ENCODE data around the gene SRP68. TPM values are rescaled to one million over a fixed set of nuclear protein-coding genes. Genes with fewer than 3 reads are reported as not detected.

Gene SRP68
- polyA plus RNA-seq, 2 of the 4 experiments (the other 2 are of a cell fraction) = 121 to 139 TPM

GRCh38 chr17:76033139-76033538 is 39.2 kb downstream of the SRP68 start (continued):
- TF ChIP-seq, protein P1, sequence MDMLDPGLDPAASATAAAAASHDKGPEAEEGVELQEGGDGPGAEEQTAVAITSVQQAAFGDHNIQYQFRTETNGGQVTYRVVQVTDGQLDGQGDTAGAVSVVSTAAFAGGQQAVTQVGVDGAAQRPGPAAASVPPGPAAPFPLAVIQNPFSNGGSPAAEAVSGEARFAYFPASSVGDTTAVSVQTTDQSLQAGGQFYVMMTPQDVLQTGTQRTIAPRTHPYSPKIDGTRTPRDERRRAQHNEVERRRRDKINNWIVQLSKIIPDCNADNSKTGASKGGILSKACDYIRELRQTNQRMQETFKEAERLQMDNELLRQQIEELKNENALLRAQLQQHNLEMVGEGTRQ (IDR thresholded peaks at IDR 0.05) = no peak

GRCh38 chr17:76032780-76033108 is 39.6 kb downstream of the SRP68 start:
- no peak for DNase-seq (ENCODE audit: low read depth in 1 of 2, low spot score in 1 of 2)
- CTCF ChIA-PET = interaction anchor here (0.7 to 23.8 kb wide), 7 partner anchors 8 to 247 kb away, joined by 3 to 357 read pairs (median 5); partner anchors contain the start of gene GALR2
- Histone ChIP-seq H3K4me2 (no peak overlapping the region), H3K4me3 (no peak overlapping the region), H3K27ac (no peak overlapping the region), H3K9me3 (no peaks in the 10 kb centered on the region), H3K4me1 (peaks cover 16% of the 10 kb centered on the region)
- no peak for FAIRE-seq
- ATAC-seq = no peak
- TF ChIP-seq CBX2 (IDR thresholded peaks at IDR 0.05; ENCODE audit: borderline replicate concordance, low read depth) (no peak), HOXB5 (CRISPR knock-in tag; IDR thresholded peaks at IDR 0.05) (no peak), ESRRA (IDR thresholded peaks at IDR 0.05; ENCODE audit: borderline replicate concordance, low read length) (no peak), RAD21 (conservative IDR thresholded peaks at IDR 0.05 in 1 of 2, IDR thresholded peaks at IDR 0.05 in 1 of 2) (no peak), BCL3 (IDR thresholded peaks at IDR 0.05) (no peak), HES2 (IDR thresholded peaks at IDR 0.05) (no peak), EHMT2 (IDR thresholded peaks at IDR 0.05; ENCODE audit: low read depth) (no peak), PHF8 (IDR thresholded peaks at IDR 0.05; ENCODE audit: borderline replicate concordance, low read depth) (no peak), ATOH8 (CRISPR knock-in tag; IDR thresholded peaks at IDR 0.05; ENCODE audit: low read depth) (no peak), TP53 (CRISPR knock-in tag; IDR thresholded peaks at IDR 0.05) (no peak), BHLHE40 (IDR thresholded peaks at IDR 0.05; ENCODE audit: low read depth, low read length) (no peak), MYC (IDR thresholded peaks at IDR 0.05; ENCODE audit: borderline replicate concordance, low read length) (no peak), GATA3 (IDR thresholded peaks at IDR 0.05; ENCODE audit: borderline replicate concordance) (no peak)
- TF ChIP-seq, protein P2, sequence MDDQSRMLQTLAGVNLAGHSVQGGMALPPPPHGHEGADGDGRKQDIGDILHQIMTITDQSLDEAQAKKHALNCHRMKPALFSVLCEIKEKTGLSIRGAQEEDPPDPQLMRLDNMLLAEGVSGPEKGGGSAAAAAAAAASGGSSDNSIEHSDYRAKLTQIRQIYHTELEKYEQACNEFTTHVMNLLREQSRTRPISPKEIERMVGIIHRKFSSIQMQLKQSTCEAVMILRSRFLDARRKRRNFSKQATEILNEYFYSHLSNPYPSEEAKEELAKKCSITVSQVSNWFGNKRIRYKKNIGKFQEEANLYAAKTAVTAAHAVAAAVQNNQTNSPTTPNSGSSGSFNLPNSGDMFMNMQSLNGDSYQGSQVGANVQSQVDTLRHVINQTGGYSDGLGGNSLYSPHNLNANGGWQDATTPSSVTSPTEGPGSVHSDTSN (IDR thresholded peaks at IDR 0.05) = no peak
- TF ChIP-seq, protein P3, sequence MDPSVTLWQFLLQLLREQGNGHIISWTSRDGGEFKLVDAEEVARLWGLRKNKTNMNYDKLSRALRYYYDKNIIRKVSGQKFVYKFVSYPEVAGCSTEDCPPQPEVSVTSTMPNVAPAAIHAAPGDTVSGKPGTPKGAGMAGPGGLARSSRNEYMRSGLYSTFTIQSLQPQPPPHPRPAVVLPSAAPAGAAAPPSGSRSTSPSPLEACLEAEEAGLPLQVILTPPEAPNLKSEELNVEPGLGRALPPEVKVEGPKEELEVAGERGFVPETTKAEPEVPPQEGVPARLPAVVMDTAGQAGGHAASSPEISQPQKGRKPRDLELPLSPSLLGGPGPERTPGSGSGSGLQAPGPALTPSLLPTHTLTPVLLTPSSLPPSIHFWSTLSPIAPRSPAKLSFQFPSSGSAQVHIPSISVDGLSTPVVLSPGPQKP (IDR thresholded peaks at IDR 0.05; ENCODE audit: low read depth, low read length) = no peak
- 90% methylated on average over 5 of the region's 5 CpGs for WGBS (ENCODE audit: missing lambda C conversion rate)
- POLR2A ChIA-PET = interaction anchor here (1.9 kb wide), 1 partner anchor 40 kb away, joined by 4 read pairs; the partner anchor contains the start of gene SRP68

GRCh38 chr17:76032073-76032779 is 40.1 kb downstream of the SRP68 start:
- ChIA-PET CTCF (interaction anchor here (0.7 to 23.8 kb wide), 9 partner anchors 9 to 248 kb away, joined by 3 to 357 read pairs (median 3); partner anchors contain the start of gene GALR2), POLR2A (no interaction called here)
- H3K4me2 ChIP-seq = no peak overlapping the region
- no peak for FAIRE-seq
- 83% methylated on average over 20 of the region's 20 CpGs for WGBS (ENCODE audit: missing lambda C conversion rate)
- H3K27ac ChIP-seq = no peak overlapping the region
- TF ChIP-seq FOSL2 (IDR thresholded peaks at IDR 0.05) (no peak), FOSL2 (CRISPR knock-in tag; IDR thresholded peaks at IDR 0.05) (no peak), KDM5A (IDR thresholded peaks at IDR 0.05) (no peak), HMGXB4 (CRISPR knock-in tag; IDR thresholded peaks at IDR 0.05; ENCODE audit: borderline replicate concordance) (no peak), RFX5 (IDR thresholded peaks at IDR 0.05) (no peak), CHD2 (IDR thresholded peaks at IDR 0.05; ENCODE audit: low read length, partially characterized antibody) (no peak), RNF2 (IDR thresholded peaks at IDR 0.05; ENCODE audit: borderline replicate concordance, low read depth) (no peak), HDAC2 (IDR thresholded peaks at IDR 0.05) (no peak), POLR2AphosphoS2 (conservative IDR thresholded peaks at IDR 0.05; ENCODE audit: low read length) (no peak), FOSB (CRISPR knock-in tag; IDR thresholded peaks at IDR 0.05) (no peak)
- ATAC-seq = peak; percentile 44 to 49
- no peak overlapping the region for H3K4me3 ChIP-seq
- DNase-seq (ENCODE audit: low read depth in 1 of 2, low spot score in 1 of 2) = no peak
- H3K4me1 ChIP-seq = peaks cover 19% of the 10 kb centered on the region
- no peaks in the 10 kb centered on the region for H3K9me3 ChIP-seq

Measured in A549 (cell line).